ENCODE measurements around the gene UBL3.

The UBL3 gene

DNA sequence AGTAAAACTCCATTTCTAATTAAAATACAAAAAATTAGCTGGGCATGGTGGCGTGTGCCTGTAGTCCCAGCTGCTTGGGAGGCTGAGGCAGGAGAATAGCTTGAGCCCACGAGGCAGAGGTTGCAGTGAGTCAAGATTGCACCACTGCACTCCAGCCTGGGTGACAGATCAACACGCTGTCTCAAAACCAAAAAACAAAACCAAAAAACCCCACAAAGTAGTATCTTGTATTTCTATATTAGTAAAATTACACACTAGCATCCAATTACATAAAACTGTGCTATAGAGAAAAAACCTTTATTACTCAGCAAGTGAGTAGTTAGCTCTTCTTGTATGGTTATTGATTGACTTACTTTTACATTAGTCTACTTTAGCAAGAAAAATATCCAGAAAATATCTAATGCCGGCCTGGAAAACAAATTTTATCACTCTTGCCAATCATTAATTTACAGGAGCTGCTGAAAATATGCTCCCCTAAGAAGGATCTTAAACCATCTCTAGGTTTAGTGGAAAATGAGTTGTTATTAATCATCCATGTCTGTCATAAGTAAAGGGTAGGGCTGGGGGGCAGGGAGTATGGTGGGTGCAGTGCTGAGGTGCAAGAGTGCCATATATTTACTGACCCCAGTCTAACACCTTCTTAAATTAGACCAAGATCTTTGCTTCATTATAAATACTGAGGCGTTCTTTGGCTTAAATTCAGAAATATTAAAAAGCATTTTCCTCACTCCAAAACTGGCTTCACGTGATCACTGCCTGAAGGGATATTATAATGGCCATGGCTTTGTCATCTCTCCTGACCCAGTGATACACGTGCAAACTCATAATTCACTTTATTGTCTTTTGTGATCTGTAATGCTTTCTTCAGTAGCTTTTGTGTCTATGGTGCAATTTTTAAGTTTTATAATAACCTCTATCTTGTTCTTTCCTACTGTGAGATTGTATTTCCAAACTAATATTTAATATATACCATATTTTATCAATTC lies 44.1 kb downstream of the UBL3 start:
- no peak for DNase-seq

DNA sequence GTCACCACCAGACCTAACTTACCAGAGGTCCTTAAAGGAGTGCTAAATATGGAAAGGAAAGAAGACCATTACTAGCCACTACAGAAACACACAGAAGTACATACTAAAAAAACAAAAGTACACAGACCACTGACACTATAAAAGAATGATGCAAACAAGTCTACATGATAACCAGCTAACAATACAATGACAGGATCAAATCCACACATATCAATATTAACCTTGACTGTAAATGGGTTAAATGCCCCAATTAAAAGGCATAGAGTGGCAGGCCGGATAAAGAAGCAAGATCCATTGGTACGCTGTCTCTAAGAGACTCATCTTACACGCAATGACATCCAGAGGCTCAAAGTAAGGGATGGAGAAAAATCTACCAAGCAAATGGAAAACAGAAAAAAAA lies 47.2 kb downstream of the UBL3 start:
- DNase-seq = no peak

- DNase-seq = no peak
Observed at GRCh38 chr13:29802621-29803020, 47.8 kb downstream of the UBL3 start.

- no peak for DNase-seq
Observed at GRCh38 chr13:29801737-29802305, 48.6 kb downstream of the UBL3 start.

DNA sequence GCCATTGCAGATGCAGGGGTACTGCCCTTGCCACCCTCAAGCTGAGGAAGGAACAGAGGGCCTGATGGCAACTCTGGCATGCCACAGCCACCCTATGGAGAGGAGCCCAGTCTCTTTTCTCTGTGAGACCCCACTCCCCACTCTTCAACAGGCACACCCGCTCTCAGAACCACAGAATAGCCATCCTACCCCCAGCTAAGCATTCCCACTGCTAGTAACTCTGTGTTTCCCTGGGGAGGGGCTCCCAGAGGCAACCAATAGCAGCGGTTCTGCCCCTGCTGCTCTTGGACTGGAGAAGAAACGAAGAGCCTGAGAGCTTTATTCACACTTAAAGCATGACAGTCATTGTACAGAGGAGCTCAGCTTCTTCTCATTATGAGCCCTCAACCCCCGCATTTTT lies 49.3 kb downstream of the UBL3 start:
- no peak for DNase-seq

DNA sequence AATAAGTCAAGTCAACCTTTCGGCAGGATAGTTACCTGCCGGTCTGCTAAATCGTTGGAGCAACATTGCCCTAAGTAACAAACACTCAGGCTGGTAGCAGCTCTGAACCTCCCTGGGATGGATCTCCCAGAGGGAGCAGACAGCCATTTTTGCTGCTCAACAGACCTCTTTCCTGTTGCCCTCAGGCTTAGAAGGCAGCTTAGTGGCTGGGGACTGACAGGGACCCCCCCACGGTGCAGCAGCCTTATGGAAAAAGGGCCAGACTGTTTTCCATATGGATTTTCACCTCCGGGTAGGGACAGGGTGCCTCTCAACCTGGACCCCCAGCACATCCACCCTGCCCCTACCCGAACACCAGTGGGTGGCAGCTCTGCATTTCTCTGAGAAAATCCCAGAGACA lies 49.7 kb downstream of the UBL3 start:
- no peak for DNase-seq

GRCh38 chr13:29799041-29799440 lies 51.4 kb downstream of the UBL3 start:
- no peak for DNase-seq

GRCh38 chr13:29791997-29792780 lies 58.2 kb downstream of the UBL3 start:
- DNase-seq = no peak

DNA sequence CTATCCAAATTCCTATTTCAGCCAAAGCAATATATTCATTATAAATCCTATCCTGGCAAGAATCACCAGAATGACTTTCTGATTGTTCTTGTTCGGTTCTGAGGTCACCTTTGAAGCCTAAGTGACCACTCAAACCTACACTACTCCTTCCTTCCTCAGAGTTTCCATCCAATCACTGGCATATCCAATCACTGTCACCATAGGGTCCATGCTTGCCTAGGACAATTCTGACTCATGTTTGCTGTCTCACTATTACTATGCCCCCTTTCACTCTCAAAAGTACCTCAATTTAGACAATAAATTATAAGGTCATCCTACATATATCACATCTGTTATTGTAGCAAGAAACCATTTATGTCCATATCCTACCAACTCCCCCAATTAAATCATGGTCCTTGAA lies 58.9 kb downstream of the UBL3 start:
- no peak for DNase-seq

GRCh38 chr13:29786698-29787097 lies 63.7 kb downstream of the UBL3 start:
- DNase-seq = no peak

- DNase-seq = no peak
Observed at GRCh38 chr13:29785978-29786377, 64.4 kb downstream of the UBL3 start.

- no peak for DNase-seq
Observed at GRCh38 chr13:29782798-29783197, 67.6 kb downstream of the UBL3 start.

DNA sequence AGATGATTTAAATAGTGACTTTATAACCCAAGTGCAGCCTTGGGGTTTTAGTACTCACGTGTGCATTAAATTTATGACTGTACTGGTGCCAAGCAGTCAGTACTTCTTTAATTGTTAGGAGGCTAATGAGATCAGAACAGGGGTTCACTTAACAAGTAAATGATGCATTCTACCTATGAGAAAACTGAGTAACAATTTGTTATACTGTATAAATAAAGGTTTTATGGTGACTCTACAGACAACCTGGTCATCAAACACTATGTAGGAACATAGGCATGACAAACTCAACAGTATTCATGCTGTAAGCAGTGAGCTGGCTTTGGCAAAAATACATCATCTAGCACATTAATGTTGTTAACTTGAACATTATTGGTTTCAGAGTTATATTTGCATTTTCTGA lies 75.6 kb downstream of the UBL3 start:
- DNase-seq = no peak

- DNase-seq = no peak
Observed at GRCh38 chr13:29771247-29771646, 79.2 kb downstream of the UBL3 start.

GRCh38 chr13:29767006-29767405 lies 83.4 kb downstream of the UBL3 start:
- no peak for DNase-seq

GRCh38 chr13:29763436-29764180 lies 86.8 kb downstream of the UBL3 start:
- no peak for DNase-seq

- DNase-seq = no peak
Observed at GRCh38 chr13:29761815-29762214, 88.6 kb downstream of the UBL3 start.

DNA sequence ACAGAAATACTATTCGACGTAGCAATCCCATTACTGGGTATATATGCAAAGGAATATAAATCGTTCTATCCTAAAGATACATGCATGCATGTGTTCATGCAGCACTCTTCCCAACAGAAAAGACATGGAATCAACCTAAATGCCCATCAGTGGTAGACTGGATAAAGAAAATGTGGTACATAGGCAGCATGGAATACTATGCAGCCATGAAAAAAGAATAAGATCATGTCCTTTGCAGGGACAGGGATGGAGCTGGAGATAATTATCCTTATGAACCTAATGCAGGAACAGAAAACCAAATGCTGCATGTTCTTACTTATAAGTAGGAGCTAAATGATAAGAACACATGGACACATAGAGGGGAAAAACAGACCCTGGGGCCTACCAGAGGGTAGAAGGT lies 89.3 kb downstream of the UBL3 start:
- DNase-seq = no peak

DNA sequence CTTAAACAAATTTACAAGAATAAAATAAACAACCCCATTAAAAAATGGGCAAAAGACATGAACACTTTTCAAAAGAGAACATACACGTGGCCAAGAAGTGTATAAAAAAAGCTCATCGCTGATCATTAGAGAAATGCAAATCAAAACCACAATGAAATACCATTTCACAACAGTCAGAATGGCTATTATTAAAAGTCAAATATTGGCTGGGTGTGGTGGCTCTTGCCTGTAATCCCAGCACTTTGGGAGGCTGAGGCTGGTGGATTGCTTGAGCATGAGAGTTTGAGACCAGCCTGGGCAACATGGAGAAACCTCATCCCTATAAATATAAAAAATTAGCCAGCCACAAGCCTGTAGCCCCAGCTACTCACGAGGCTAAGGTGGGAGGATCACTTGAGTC lies 89.9 kb downstream of the UBL3 start:
- no peak for DNase-seq

DNA sequence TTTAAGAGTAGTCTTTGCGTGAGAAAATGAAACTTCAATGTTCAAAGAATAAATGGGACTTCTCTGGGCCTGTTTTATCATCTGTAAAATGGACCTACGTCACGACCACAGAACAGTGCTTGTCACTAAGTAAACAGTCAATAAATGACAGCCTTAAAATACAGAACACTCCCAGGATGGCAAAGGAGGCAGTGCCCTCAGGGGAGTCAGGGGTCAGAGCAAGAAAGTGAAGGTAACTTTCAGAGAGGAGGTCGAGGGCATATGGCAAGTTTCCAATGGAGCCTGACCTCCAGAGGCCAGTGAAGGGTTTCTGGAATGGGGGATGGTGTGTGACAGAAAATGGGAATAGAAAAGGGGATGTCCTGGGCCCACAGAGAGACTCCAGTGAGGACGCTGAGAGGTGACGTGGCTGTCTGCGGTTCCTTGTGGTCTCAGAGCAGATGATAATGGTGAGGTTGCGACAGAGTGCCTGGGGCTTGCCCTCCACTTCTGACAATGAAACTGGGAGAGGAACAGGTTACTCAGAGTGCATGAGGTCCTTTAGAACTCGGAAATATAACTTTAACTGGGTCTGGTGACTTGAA lies 91.8 kb downstream of the UBL3 start:
- no peak for DNase-seq

- DNase-seq = no peak
Observed at GRCh38 chr13:29756506-29756905, 93.9 kb downstream of the UBL3 start.

DNA sequence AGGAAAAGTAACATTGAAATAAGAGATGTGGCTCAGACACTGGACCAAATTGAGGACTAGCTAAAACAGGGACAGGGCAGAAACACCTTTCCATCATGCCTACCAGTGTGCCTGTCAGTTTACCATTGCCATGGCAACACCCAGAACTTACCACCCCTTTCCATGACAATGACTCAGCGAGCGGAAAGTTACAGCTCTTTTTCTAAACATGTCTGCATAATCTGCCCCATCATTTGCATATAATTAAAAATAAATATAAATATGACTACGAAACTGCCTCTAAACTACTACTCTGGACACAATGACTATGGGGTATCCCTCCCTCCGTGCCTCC lies 96.0 kb downstream of the UBL3 start:
- DNase-seq = no peak
